Spleen (tissue), 11 donors: ENCODE data around the gene RNPEP. TPM values are rescaled to one million over a fixed set of nuclear protein-coding genes. Genes with fewer than 3 reads are reported as not detected.

Source experiments
- DNase-seq: peaks from one replicate; pipeline ENCODE4 v3.0.0-alpha.2; 2020
- H3K27ac ChIP-seq, 8 donors: fragments of 200-600 bp; sonication (generic) in 7 of 8; 1 replicate in 4 of 8; 2 replicates in 4 of 8; pipeline versions ENCODE4 v1.5.0 to v1.8.0; 2016 to 2021; ENCODE audit warnings: inconsistent platforms in 4 of 8, mild to moderate bottlenecking in 4 of 8, moderate library complexity in 1 of 8
- H3K27me3 ChIP-seq, 7 donors: fragments of 200-600 bp; sonication (generic) in 6 of 7; replicated peaks in 1 of 7; 1 replicate in 4 of 7; 2 replicates in 3 of 7; pipeline versions ENCODE4 v1.5.0 to v1.8.0; 2016 to 2021; ENCODE audit warnings: inconsistent platforms in 3 of 7, mild to moderate bottlenecking in 1 of 7
- H3K36me3 ChIP-seq, 6 donors: fragments of 200-600 bp; sonication (generic) in 5 of 6; 1 replicate in 4 of 6; 2 replicates in 2 of 6; pipeline versions ENCODE4 v1.5.0 to v1.8.0; 2016 to 2021; ENCODE audit warnings: inconsistent platforms in 2 of 6
- H3K4me1 ChIP-seq, 6 donors: fragments of 200-600 bp; sonication (generic) in 5 of 6; 1 replicate in 3 of 6; 2 replicates in 3 of 6; pipeline versions ENCODE4 v1.5.0 to v1.8.0; 2016 to 2021; ENCODE audit warnings: inconsistent platforms in 3 of 6
- H3K4me3 ChIP-seq, 8 donors: fragments of 200-600 bp; sonication (generic) in 7 of 8; 1 replicate in 4 of 8; 2 replicates in 4 of 8; pipeline versions ENCODE4 v1.5.0 to v1.8.0; 2016 to 2021; ENCODE audit warnings: inconsistent platforms in 4 of 8, mild to moderate bottlenecking in 4 of 8, moderate library complexity in 2 of 8
- H3K9me3 ChIP-seq, 8 donors: fragments of 200-600 bp; sonication (generic) in 7 of 8; 1 replicate in 4 of 8; 2 replicates in 4 of 8; pipeline versions ENCODE4 v1.5.0 to v1.8.0; 2016 to 2021; ENCODE audit warnings: inconsistent platforms in 4 of 8
- POLR2A ChIP-seq, 3 donors: fragments of 450-650 bp; IDR thresholded peaks; one replicate each; pipeline ENCODE4 v1.5.1; 2017; ENCODE audit warnings: antibody characterized with exemption in 3 of 3, mild to moderate bottlenecking in 1 of 3
- POLR2AphosphoS5 ChIP-seq, 3 donors: sonication (generic); formaldehyde crosslinking; IDR thresholded peaks; one replicate each; pipeline ENCODE4 v1.5.1; 2017; ENCODE audit warnings: antibody characterized with exemption in 3 of 3
- WGBS, 5 donors: extraction: QIAGEN DNeasy Blood & Tissue Kit in 3 of 5; methylation state at CpG; one replicate each; pipeline versions ENCODE4 v1.1.5 to v1.1.7; 2013 to 2018; 5-methylcytosine and 5-hydroxymethylcytosine counted together
- intact Hi-C: fragments of 100-400 bp; cut with DNase I; formaldehyde crosslinking; loops from one replicate; pipeline ENCODE4 v1.15.0; 2023; ENCODE audit warnings: low total_unique reads
- polyA plus RNA-seq, 3 donors: library from polyadenylated mRNA; stranded (reverse); fragments of 200-250 nt; gene quantifications; one replicate each; pipeline ENCODE4 v1.2.1, GENCODE V29; 2013
- total RNA-seq, 7 donors: library from RNA; depleted of rRNA in 3 of 7; stranded (reverse); fragments of >200 nt in 3 of 7; fragmentation: NEBNext Ultra II Directional in 4 of 7; extraction: Animal tissue kit (Norgen Biotek cat#: 25700) in 4 of 7; gene quantifications; one replicate each; pipeline versions ENCODE4 v1.1.0 to v1.2.1, GENCODE V29; 2016 to 2021
- TF ChIP-seq, protein P1 (sequence below), 11 experiments: fragments of 200-600 bp in 7 of 11; fragments of 450-650 bp in 4 of 11; sonication (generic) in 4 of 11; IDR thresholded peaks in 8 of 11; conservative IDR thresholded peaks in 3 of 11; 1 replicate in 7 of 11; 2 replicates in 4 of 11; pipeline versions ENCODE4 v1.4.0 to v1.8.0; 2016 to 2021; ENCODE audit warnings: antibody characterized with exemption in 11 of 11, inconsistent platforms in 4 of 11, mild to moderate bottlenecking in 1 of 11
- donor health status: healthy with polysubstance abuse.
- donor health status: DM: no; HTN: no; CAD: no; lungs with moderate emphysema.
- donor health status: DM: no; HTN: no; CAD: no.
- donor health status: Bipolar disorder and iron deficiency.
- donor health status: healthy.
- donor health status: DM: no; HTN: no; CAD: no.
- donor health status: DM: yes; HTN: yes; CAD: no.

RNPEP gene
- total and polyA plus RNA-seq, 10 donors, result 24.8 to 69.0 (median 57.3) TPM

DNA sequence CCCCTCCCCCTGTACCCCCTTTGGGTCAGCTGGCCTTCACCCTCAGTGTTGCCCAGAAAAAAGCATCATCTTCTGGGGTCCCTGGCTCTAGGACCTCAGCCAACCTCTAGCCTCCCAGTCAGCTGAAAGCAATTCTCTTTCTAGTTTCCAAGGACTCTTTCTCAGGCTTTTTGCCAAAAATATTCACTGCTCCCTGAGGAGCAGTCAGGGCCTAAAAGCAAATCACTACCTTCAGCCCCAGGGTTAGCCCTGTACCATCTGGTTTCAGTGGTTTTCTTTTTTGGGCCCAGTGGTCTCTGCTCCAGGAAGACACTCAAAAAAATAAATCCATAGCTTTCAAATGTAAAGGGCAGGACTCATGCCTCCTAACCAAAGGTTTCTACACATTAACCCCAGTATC lies 33.0 kb upstream of the RNPEP start:
- H3K9me3 ChIP-seq, result no peaks in the 10 kb centered on the region
- no peak for TF ChIP-seq POLR2AphosphoS5 (IDR thresholded peaks at IDR 0.05)
- TF ChIP-seq, protein P1, sequence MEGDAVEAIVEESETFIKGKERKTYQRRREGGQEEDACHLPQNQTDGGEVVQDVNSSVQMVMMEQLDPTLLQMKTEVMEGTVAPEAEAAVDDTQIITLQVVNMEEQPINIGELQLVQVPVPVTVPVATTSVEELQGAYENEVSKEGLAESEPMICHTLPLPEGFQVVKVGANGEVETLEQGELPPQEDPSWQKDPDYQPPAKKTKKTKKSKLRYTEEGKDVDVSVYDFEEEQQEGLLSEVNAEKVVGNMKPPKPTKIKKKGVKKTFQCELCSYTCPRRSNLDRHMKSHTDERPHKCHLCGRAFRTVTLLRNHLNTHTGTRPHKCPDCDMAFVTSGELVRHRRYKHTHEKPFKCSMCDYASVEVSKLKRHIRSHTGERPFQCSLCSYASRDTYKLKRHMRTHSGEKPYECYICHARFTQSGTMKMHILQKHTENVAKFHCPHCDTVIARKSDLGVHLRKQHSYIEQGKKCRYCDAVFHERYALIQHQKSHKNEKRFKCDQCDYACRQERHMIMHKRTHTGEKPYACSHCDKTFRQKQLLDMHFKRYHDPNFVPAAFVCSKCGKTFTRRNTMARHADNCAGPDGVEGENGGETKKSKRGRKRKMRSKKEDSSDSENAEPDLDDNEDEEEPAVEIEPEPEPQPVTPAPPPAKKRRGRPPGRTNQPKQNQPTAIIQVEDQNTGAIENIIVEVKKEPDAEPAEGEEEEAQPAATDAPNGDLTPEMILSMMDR (IDR thresholded peaks at IDR 0.05 in 8 of 11, conservative IDR thresholded peaks at IDR 0.05 in 3 of 11), result no peak
- TF ChIP-seq POLR2A (IDR thresholded peaks at IDR 0.05), result no peak
- no peak overlapping the region for H3K27ac ChIP-seq
- intact Hi-C loops, result no loop called here
- no peak for DNase-seq
- no peak overlapping the region for H3K4me3 ChIP-seq
- peaks cover 0 to 16% (median 8%) of the 10 kb centered on the region in 6 donors for H3K4me1 ChIP-seq
- no peaks in the 10 kb centered on the region for H3K36me3 ChIP-seq
- peaks cover 0 to 36% (median 23%) of the 10 kb centered on the region in 7 donors for H3K27me3 ChIP-seq

DNA sequence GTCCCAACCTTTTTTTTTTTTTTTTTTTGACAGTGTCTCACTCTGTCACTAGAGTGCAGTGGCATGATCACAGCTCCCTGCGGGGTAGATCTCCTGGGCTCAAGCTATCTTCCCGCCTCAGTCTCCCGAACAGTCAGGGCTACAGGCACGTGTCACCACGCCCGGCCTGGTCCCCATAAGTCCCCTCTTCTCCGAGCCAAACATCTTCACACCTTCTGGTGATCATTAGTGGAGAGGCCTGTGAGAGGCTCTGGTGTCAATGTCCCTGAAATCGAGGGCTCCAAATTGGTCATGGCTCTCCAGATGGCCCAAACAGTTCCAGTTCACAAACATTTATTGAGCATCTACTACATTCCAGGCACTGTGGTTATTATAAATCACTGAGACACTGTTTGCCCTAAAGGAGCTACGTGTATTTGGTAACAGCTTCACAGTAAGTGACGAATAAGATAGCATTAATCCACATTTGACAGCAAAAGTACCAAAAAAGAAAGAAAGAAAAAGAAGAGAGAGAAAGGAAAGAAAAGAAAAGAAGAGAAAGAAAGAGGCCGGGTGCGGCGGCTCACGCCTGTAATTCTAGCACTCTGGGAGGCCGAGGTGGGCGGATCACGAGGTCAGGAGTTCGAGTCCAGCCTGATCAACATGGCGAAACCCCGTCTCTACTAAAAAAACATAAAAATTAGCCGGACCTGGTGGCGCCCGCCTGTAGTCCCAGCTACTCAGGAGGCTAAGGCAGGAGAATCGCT lies 28.0 kb upstream of the RNPEP start:
- 54 to 57% (median 56%) methylated on average over 24 of the region's 24 CpGs for WGBS, 5 donors
- Histone ChIP-seq H3K27me3 (no peaks in the 10 kb centered on the region), H3K9me3 (no peaks in the 10 kb centered on the region), H3K27ac (peak overlapping the region; percentile 83 to 90 (median 87)), H3K4me1 (peaks cover 12 to 27% (median 20%) of the 10 kb centered on the region in 6 donors), H3K4me3 (peak overlapping the region; percentile 69 to 97 (median 88)), H3K36me3 (peaks cover 5 to 25% (median 22%) of the 10 kb centered on the region in 6 donors)
- TF ChIP-seq POLR2AphosphoS5 (IDR thresholded peaks at IDR 0.05), result no peak
- no peak for DNase-seq
- intact Hi-C loops, result no loop called here

DNA sequence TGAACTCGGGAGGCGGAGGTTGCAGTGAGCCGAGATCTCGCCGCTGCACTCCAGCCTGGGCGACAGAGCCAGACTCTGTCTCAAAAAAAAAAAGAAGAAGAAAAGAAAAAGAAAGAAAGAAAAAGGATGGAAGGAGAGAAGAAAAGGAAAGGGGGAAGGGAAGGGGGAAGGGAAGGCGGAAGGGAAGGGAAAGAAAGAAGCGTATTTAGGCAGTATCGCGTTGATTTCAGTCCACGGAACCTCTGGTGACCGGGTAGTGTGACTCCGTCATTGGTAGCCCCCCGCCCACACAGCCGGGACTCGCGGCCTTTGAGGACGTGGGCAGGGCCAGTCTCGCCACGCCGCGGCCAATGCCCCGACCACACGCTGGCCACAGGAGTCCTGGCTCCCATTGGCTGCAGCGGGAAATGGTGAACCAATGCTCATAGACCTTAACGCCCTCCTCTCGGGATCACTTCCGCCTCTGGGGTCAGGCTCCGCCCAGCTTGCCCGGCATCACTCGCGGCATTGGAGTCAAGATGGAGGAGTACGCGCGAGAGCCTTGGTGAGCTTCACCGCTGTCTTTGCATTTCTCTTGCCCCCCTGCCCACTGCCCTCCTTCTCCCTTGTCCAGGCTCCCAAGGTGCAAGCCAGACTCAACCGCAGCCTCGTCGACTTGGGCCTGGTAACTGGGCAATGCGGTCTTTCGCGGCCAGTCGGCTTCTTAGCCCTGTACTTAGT lies 27.3 kb upstream of the RNPEP start, which contains the start of gene TIMM17A:
TIMM17A (plus strand) TSS at position 495 of the 720 bp plus-strand sequence; CDS start at position 519, 24 bp downstream.
- peaks cover 12 to 27% (median 20%) of the 10 kb centered on the region in 6 donors for H3K4me1 ChIP-seq
- H3K36me3 ChIP-seq, result peaks cover 5 to 32% (median 29%) of the 10 kb centered on the region in 6 donors
- WGBS, 5 donors, result 0 to 2% (median 1%) methylated on average over 36 to 43 of the region's 43 CpGs
- H3K27me3 ChIP-seq, result no peaks in the 10 kb centered on the region
- H3K4me3 ChIP-seq, result peak within 1 kb of the TSS; percentile 69 to 97 (median 88)
- H3K27ac ChIP-seq, result peak within 1 kb of the TSS; percentile 83 to 90 (median 87)
- intact Hi-C loops, result no loop called here
- H3K9me3 ChIP-seq, result no peaks in the 10 kb centered on the region
- peak; percentile 98 for DNase-seq
- TF ChIP-seq POLR2A (IDR thresholded peaks at IDR 0.05) (peak in 1 of 3 donors; percentile 56), POLR2AphosphoS5 (IDR thresholded peaks at IDR 0.05) (peak; percentile 95 to 97 (median 95))
- TF ChIP-seq, protein P1 (IDR thresholded peaks at IDR 0.05 in 8 of 11, conservative IDR thresholded peaks at IDR 0.05 in 3 of 11), result peak in 2 of 11 experiments; percentile 16 to 26

DNA sequence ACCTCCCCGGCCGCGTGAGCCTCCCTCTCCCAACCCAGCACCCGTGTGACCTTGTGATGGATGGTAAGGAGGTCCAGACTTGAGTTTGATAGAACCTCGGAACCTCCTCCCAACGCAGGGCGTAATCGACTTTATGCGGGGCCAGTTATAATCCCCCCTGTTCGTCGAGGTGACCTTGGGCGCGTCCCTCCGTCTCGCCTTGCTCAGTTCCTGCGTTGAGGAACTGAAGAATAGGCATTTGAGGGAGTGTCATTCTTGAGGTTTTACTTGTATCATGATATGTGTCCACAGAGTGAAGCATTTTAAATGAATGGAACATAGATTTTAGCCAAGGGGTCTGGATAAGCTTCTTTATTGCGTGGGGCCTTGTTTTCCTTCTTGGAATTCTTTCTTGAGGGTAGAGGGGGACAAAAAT lies 26.7 kb upstream of the RNPEP start:
- TF ChIP-seq POLR2A (IDR thresholded peaks at IDR 0.05), result no peak
- no peak for TF ChIP-seq POLR2AphosphoS5 (IDR thresholded peaks at IDR 0.05)
- TF ChIP-seq, protein P1 (IDR thresholded peaks at IDR 0.05 in 8 of 11, conservative IDR thresholded peaks at IDR 0.05 in 3 of 11), result no peak
- peaks cover 12 to 27% (median 20%) of the 10 kb centered on the region in 6 donors for H3K4me1 ChIP-seq
- no peaks in the 10 kb centered on the region for H3K27me3 ChIP-seq
- peak overlapping the region; percentile 69 to 97 (median 88) for H3K4me3 ChIP-seq
- peak overlapping the region; percentile 83 to 90 (median 87) for H3K27ac ChIP-seq
- no peak for DNase-seq
- intact Hi-C loops, result no loop called here
- WGBS, 5 donors, result 0 to 1% (median 1%) methylated on average over 17 of the region's 17 CpGs
- no peaks in the 10 kb centered on the region for H3K9me3 ChIP-seq
- peaks cover 5 to 38% (median 33%) of the 10 kb centered on the region in 6 donors for H3K36me3 ChIP-seq
